Adrenal gland (tissue), 5 donors: ENCODE measurements around the gene COIL.

Source experiments
- CTCF ChIP-seq, 6 experiments: fragments of 450-650 bp in 4 of 6; fragments of 200-600 bp in 2 of 6; sonication (generic) in 1 of 6; IDR thresholded peaks; 1 replicate in 5 of 6; 2 replicates in 1 of 6; pipeline versions ENCODE4 v1.5.1 to v1.8.0; 2016 to 2021; ENCODE audit warnings: antibody characterized with exemption in 6 of 6, mild to moderate bottlenecking in 2 of 6, moderate library complexity in 1 of 6
- POLR2A ChIP-seq, 2 donors: fragments of 450-650 bp; IDR thresholded peaks; one replicate each; pipeline ENCODE4 v1.6.1; 2017; ENCODE audit warnings: antibody characterized with exemption in 2 of 2, mild to moderate bottlenecking in 2 of 2, moderate library complexity in 1 of 2
- donor health status: DM: no; HTN: no; CAD: no.

DNA sequence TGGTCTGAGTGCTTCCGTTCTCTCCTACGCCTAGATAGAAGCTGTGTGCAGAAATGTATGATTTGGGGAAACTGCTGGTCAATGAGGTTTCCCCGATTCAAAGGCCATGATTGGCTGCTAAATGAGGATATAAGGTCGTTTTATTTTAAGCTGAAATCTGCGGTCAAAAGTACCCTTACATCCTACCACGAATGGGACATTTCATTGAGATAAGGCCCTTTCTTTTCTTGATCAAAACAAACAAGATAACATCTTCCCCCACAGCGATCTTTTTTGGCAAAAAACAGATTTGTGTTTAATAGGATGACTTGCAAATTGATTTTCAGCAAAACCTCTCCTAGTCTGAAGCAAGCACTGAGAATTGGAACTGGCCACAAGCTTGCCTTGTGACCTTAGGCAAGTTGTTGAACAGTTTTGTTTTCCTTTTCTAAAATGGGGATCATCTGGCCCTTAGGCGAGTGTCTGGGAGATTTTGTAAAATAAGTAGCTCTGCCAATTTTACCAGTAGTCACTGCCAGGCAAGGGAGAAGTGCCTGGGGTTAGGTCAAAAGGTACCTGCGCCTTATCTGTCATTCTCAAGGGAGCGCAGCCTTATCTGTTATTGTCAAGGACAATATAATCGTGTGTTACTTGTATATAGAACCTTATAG is 17.7 kb upstream of the COIL start:
- no peak for TF ChIP-seq CTCF (IDR thresholded peaks at IDR 0.05)
- TF ChIP-seq POLR2A (IDR thresholded peaks at IDR 0.05): peak in 1 of 2 donors; percentile 51
